NT2/D1 (cell line): ENCODE results near the gene RIBC2.
"Not testable (repeated sequence)": the region's sequence is repeated elsewhere in the genome, so short reads cannot be mapped to it uniquely, and the experiment has no call there.

Experiments
- DNase-seq: peaks from one replicate; pipeline ENCODE4 v3.0.0-alpha.2; 2011; ENCODE audit warnings: low read depth, low spot score
- H3K27me3 ChIP-seq: 2 replicates; pipeline ENCODE4 v1.6.0; 2011; ENCODE audit warnings: mild to moderate bottlenecking; ENCODE audit not compliant: insufficient read length, insufficient read depth
- H3K36me3 ChIP-seq: 2 replicates; pipeline ENCODE4 v1.6.1; 2011; ENCODE audit warnings: mild to moderate bottlenecking, low read length, mixed read lengths; ENCODE audit not compliant: insufficient read depth, insufficient read length
- H3K4me1 ChIP-seq: 2 replicates; pipeline ENCODE4 v1.5.1; 2011; ENCODE audit not compliant: insufficient read depth, insufficient read length
- H3K4me3 ChIP-seq: 2 replicates; pipeline ENCODE4 v1.5.1; 2011; ENCODE audit warnings: low read depth; ENCODE audit not compliant: insufficient read length
- H3K9ac ChIP-seq: 2 replicates; pipeline ENCODE4 v1.6.0; 2011; ENCODE audit warnings: low read depth; ENCODE audit not compliant: insufficient read length
- H3K9me3 ChIP-seq: 2 replicates; pipeline ENCODE4 v1.5.1; 2011; ENCODE audit warnings: mild to moderate bottlenecking, low read length; ENCODE audit not compliant: insufficient read depth
- SUZ12 ChIP-seq: IDR thresholded peaks from 2 replicates; pipeline ENCODE4 v1.6.1; 2011; ENCODE audit not compliant: insufficient read length, insufficient read depth; ENCODE audit errors: extremely low read depth
- YY1 ChIP-seq: IDR thresholded peaks from 2 replicates; pipeline ENCODE4 v1.6.1; 2011; ENCODE audit not compliant: insufficient read length, insufficient read depth
- ZNF274 ChIP-seq: IDR thresholded peaks from 2 replicates; pipeline ENCODE4 v1.6.1; 2011; ENCODE audit warnings: mild to moderate bottlenecking, low read depth, low read length

Gene RIBC2

DNA sequence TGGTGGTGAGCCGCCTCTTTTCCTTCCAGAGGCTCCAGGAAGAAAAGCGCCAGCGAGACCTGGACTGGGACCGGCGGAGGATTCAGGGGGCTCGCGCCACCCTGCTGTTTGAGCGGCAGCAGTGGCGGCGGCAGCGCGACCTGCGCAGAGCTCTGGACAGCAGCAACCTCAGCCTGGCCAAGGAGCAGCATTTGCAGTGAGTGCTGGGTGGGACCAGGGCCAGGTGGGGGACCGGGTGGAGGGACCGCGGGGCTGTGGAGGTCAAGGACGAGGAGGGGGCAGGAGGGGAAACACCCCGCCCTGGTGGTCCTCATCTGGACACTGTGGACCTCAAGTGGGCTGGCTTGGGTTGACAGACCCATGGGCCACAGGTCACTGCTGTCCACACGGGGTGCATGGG is 17.4 kb downstream of the RIBC2 start:
- no peaks in the 10 kb centered on the region for H3K9me3 ChIP-seq
- H3K4me1 ChIP-seq: peaks cover 11% of the 10 kb centered on the region
- H3K4me3 ChIP-seq: no peak overlapping the region
- H3K36me3 ChIP-seq: no peaks in the 10 kb centered on the region
- no peak overlapping the region for H3K9ac ChIP-seq
- no peak for DNase-seq
- TF ChIP-seq ZNF274: no peak
- no peak for TF ChIP-seq YY1
- TF ChIP-seq SUZ12: no peak
- H3K27me3 ChIP-seq: no peaks in the 10 kb centered on the region

DNA sequence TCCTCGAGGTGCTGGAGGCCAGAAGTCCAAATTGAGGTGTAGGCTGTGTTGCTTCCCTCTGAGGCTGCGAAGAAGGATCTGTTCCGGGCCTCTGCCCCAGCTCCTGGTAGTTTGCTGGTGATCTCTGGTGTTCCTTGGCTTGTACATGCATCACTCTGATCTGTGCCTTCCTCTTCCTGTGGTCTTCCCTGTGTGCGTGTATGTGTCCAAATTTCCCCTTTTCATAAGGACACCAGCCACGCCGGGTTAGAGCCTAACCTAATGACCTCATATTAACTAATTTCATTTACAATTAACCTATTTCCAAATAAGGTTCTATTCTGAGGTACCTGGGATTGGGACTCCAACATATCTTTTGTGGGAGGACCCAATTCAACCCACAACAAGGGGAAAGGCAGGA is 21.5 kb downstream of the RIBC2 start:
- Histone ChIP-seq H3K9ac (peak overlapping the region; percentile 50), H3K27me3 (no peaks in the 10 kb centered on the region), H3K4me1 (peaks cover 8% of the 10 kb centered on the region), H3K36me3 (no peaks in the 10 kb centered on the region), H3K9me3 (no peaks in the 10 kb centered on the region), H3K4me3 (no peak overlapping the region)
- no peak for DNase-seq
- no peak for TF ChIP-seq SUZ12

GRCh38 chr22:45435544-45436139 is 22.1 kb downstream of the RIBC2 start:
- Histone ChIP-seq H3K4me1 (peaks cover 8% of the 10 kb centered on the region), H3K4me3 (no peak overlapping the region), H3K9me3 (no peaks in the 10 kb centered on the region), H3K27me3 (no peaks in the 10 kb centered on the region), H3K36me3 (no peaks in the 10 kb centered on the region), H3K9ac (peak overlapping the region; percentile 27)
- TF ChIP-seq SUZ12: no peak
- TF ChIP-seq YY1: no peak
- no peak for TF ChIP-seq ZNF274
- DNase-seq: peak; percentile 76

DNA sequence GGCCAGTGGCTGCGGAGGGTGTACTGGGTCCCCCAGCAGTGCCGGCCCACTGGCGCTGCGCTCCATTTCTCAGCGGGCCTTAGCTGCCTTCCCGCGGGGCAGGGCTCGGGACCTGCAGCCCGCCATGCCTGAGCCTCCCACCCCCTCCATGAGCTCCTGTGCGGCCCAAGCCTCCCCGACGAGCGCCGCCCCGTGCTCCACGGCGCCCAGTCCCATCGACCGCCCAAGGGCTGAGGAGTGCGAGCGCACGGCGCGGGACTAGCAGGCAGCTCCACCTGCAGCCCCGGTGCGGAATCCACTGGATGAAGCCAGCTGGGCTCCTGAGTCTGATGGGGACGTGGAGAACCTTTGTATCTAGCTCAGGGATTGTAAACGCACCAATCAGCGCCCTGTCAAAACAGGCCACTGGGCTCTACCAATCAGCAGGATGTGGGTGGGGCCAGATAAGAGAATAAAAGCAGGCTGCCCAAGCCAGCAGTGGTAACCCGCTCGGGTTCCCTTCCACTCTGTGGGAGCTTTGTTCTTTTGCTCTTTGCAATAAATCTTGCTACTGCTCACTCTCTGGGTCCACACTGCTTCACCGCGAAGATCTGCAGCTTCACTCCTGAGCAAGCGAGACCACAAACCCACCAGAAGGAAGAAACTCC is 23.5 kb downstream of the RIBC2 start:
- not testable (repeated sequence) for H3K4me3 ChIP-seq, H3K27me3 ChIP-seq, H3K9ac ChIP-seq, H3K9me3 ChIP-seq, H3K36me3 ChIP-seq, DNase-seq, H3K4me1 ChIP-seq

DNA sequence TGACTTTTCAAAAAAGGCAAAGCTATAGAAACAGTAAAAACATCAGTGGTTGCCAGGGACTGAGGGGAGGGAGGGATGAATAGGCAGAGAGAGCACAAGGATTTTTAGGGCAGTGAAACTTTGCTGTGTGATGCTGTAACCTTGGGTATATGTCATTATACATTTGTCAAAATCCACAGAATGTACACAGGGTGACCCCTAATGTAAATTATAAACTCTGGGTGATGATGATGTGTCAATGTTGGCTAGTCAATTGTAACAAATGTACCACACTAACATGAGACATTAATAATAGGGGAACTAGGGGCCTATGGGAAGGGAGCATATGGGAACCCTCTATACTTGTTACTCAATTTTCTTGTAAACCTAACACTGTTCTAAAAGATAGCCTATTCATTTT is 24.8 kb downstream of the RIBC2 start:
- no peak for DNase-seq
- Histone ChIP-seq H3K36me3 (no peaks in the 10 kb centered on the region), H3K4me3 (no peak overlapping the region), H3K27me3 (no peaks in the 10 kb centered on the region), H3K9me3 (no peaks in the 10 kb centered on the region), H3K9ac (no peak overlapping the region), H3K4me1 (peaks cover 8% of the 10 kb centered on the region)
- TF ChIP-seq SUZ12 (no peak), YY1 (no peak), ZNF274 (no peak)

DNA sequence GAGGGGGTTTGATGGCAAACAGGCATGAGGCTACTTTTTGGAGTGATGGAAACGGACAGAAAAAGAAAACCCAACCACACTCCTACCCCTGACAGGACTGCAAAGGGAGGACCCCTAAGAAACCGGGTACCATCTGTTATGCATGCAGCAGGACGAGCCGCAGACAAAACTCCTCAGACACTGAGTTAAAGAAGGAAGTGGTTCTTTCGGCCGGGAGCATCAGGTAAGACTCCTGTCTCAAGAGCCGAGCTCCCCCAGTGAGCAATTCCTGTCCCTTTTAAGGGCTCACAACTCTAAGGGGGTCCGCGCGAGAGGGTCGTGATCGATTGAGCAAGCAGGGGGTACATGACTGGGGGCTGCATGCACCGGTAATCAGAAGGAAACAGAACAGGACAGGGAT is 27.2 kb downstream of the RIBC2 start:
- H3K27me3 ChIP-seq, H3K4me3 ChIP-seq, H3K36me3 ChIP-seq, H3K4me1 ChIP-seq, DNase-seq, H3K9ac ChIP-seq, H3K9me3 ChIP-seq: not testable (repeated sequence)

DNA sequence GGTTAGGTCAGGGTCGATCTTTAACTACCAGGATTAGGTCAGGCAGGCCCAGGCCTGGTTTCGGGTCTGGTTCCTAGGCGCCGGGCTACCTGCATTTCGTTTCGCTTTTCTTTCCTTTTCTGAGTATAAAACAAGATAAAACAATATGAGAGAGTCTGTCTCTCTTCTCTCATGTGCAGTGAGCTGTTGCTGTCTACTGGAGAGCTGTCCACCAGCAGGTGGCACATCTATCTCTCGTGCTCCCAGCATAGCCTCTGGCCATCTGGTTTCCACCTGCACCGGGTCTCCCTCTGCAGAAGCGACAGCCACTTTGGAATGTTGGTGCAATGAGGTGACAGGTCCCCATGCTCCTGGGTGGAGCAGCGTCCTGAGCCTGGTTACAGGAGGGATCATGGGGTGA is 27.6 kb downstream of the RIBC2 start:
- DNase-seq: no peak
- H3K27me3 ChIP-seq: no peaks in the 10 kb centered on the region
- H3K36me3 ChIP-seq: no peaks in the 10 kb centered on the region
- no peaks in the 10 kb centered on the region for H3K4me1 ChIP-seq
- H3K9me3 ChIP-seq: no peaks in the 10 kb centered on the region
- H3K4me3 ChIP-seq: no peak overlapping the region
- H3K9ac ChIP-seq: no peak overlapping the region
- no peak for TF ChIP-seq SUZ12
- no peak for TF ChIP-seq ZNF274
- no peak for TF ChIP-seq YY1

DNA sequence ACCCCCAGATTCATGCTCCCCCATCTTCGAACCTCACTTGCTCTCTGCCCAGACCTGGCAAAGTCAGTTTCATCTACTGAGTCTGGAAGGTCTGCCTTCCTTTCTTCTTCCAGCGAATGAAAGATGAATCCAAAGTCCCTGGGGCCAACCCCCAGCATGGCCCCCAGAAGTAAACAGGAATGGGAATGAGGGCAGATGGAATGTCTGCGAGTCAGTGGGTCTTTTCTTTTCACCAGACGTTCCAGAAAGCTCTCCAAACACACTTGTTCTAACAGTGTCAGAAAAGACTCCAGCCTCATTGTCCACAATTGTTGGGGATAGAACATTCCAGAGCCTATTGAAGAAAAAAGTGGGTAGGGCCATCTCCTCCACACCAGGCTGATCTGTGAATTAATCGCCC is 28.6 kb downstream of the RIBC2 start:
- Histone ChIP-seq H3K9ac (no peak overlapping the region), H3K4me1 (no peaks in the 10 kb centered on the region), H3K27me3 (no peaks in the 10 kb centered on the region), H3K36me3 (no peaks in the 10 kb centered on the region), H3K4me3 (no peak overlapping the region), H3K9me3 (no peaks in the 10 kb centered on the region)
- TF ChIP-seq YY1 (no peak), SUZ12 (no peak), ZNF274 (no peak)
- no peak for DNase-seq
